Ishikawa (cell line): ENCODE measurements around the gene ASPG.

Source experiments
- EGR1 ChIP-seq: IDR thresholded peaks from 2 replicates; pipeline ENCODE4 v1.6.1; 2012
- EP300 ChIP-seq: IDR thresholded peaks from 2 replicates; pipeline ENCODE4 v1.6.1; 2012; ENCODE audit warnings: borderline replicate concordance
- FOXM1 ChIP-seq: IDR thresholded peaks from 2 replicates; pipeline ENCODE4 v1.6.1; 2012; ENCODE audit warnings: low read depth, borderline replicate concordance
- REST ChIP-seq: IDR thresholded peaks from 2 replicates; pipeline ENCODE4 v1.6.1; 2012; ENCODE audit warnings: low read depth, mild to moderate bottlenecking
- TAF1 ChIP-seq: IDR thresholded peaks from 2 replicates; pipeline ENCODE4 v1.6.1; 2012; ENCODE audit warnings: low read depth, mild to moderate bottlenecking
- YY1 ChIP-seq: IDR thresholded peaks from 2 replicates; pipeline ENCODE4 v1.6.1; 2012; ENCODE audit warnings: low read depth

- TF ChIP-seq TAF1 = no peak
- no peak for TF ChIP-seq FOXM1
- TF ChIP-seq EGR1 = no peak
- TF ChIP-seq REST = no peak
- TF ChIP-seq EP300 = no peak
- TF ChIP-seq YY1 = no peak
These were observed 14.9 kb downstream of the ASPG start for GRCh38 chr14:104100171-104101085.
